ENCODE data around the gene FAF2.
"Not testable (repeated sequence)": the region's sequence is repeated elsewhere in the genome, so short reads cannot be mapped to it uniquely, and the experiment has no call there.

FAF2 gene

GRCh38 chr5:176429972-176430371, 18.2 kb upstream of the FAF2 start:
- no peak overlapping the region for H3K4me3 ChIP-seq (ENCODE audit: low read depth, low read length)
- TF ChIP-seq CTCF (IDR thresholded peaks at IDR 0.05; ENCODE audit: borderline replicate concordance, insufficient read depth, low read depth, low read length): no peak

- no peak overlapping the region for H3K4me3 ChIP-seq (ENCODE audit: low read depth, low read length)
- TF ChIP-seq CTCF (IDR thresholded peaks at IDR 0.05; ENCODE audit: borderline replicate concordance, insufficient read depth, low read depth, low read length): no peak
Observed at GRCh38 chr5:176432707-176433106, 15.5 kb upstream of the FAF2 start.

- TF ChIP-seq CTCF (IDR thresholded peaks at IDR 0.05; ENCODE audit: borderline replicate concordance, insufficient read depth, low read depth, low read length): no peak
- no peak overlapping the region for H3K4me3 ChIP-seq (ENCODE audit: low read depth, low read length)
Observed at GRCh38 chr5:176436656-176437055, 11.5 kb upstream of the FAF2 start.

GRCh38 chr5:176438959-176439757, 9.0 kb upstream of the FAF2 start:
- H3K4me3 ChIP-seq (ENCODE audit: low read depth, low read length): no peak overlapping the region
- TF ChIP-seq CTCF (IDR thresholded peaks at IDR 0.05; ENCODE audit: borderline replicate concordance, insufficient read depth, low read depth, low read length): no peak

GRCh38 chr5:176440927-176441706, 7.1 kb upstream of the FAF2 start:
- no peak for TF ChIP-seq CTCF (IDR thresholded peaks at IDR 0.05; ENCODE audit: borderline replicate concordance, insufficient read depth, low read depth, low read length)

GRCh38 chr5:176441921-176442323, 6.3 kb upstream of the FAF2 start:
- TF ChIP-seq CTCF (IDR thresholded peaks at IDR 0.05; ENCODE audit: borderline replicate concordance, insufficient read depth, low read depth, low read length): no peak
- H3K4me3 ChIP-seq (ENCODE audit: low read depth, low read length): no peak overlapping the region

More at GRCh38 chr5:176440927-176441706, 7.1 kb upstream of the FAF2 start:
- no peak overlapping the region for H3K4me3 ChIP-seq (ENCODE audit: low read depth, low read length)

GRCh38 chr5:176442911-176443310, 5.3 kb upstream of the FAF2 start:
- not testable (repeated sequence) for H3K4me3 ChIP-seq (ENCODE audit: low read depth, low read length)
